ENCODE measurements around the gene C22orf23.

C22orf23 gene

DNA sequence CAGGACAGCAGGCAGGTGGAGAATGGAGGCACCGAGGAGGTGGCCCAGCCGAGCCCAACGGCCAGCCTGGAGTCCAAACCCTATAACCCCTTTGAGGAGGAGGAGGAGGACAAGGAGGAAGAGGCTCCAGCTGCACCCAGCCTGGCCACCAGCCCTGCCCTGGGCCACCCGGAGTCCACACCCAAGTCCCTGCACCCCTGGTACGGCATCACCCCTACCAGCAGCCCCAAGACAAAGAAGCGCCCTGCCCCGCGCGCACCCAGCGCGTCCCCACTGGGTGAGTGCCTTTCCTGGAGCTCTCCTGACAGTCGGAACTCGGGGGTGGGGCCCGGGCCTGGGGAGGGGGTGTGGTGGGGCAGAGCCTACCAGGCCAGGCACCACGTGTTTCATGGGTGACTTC lies 27.6 kb downstream of the C22orf23 start:
- DNase-seq (ENCODE audit: low read depth): no peak

DNA sequence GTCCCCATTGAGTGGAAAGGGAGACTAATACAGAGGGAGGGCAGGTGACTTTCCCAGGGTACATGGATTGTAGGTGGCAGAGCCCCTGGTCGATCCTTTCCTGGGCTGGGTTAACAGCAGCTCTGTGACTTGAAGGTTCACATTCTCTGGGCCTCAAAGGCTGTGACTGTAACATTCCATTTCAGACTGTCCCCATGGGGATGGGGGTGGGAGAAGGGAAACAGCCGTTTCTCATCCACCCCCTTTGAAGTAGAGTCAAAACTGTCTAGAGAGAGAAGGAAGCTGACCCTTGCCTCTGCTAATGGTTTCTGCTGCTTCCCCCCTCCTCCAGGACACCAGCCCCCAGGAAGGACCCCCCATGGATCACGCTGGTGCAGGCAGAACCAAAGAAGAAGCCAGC lies 28.1 kb downstream of the C22orf23 start:
- no peak for DNase-seq (ENCODE audit: low read depth)

DNA sequence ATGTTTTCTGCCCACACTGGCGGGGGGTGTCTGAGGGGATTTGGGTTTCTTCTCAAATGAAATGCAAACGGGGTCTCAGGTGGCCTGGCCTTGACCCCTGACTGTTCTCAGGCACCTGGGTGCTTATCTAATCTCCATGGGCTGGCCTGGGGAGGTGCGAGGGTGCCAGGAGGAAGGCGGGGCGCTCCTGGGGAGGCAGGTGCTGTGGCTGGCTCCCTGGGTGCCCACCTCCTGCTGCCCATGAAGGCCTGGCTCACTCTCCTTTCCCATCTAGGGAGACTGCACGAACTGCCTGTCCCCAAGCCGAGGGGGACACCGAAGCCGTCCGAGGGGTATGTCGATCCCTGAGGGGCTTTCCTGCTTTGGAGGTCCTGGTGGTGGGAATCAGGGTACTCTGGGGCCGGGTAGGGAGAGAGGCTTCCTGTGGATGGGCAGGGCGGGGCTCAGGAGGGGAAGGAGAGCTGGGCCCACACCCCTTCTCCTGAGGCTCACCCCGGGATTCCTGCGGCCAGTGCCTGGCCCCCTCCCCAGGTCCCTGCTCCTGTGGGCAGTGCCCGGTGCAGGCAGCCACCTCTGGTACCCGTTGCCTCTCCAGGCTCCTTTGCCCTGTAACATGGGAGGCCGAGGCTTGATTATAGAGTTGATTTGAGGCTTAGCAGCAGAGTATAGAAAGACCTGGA lies 28.9 kb downstream of the C22orf23 start:
- no peak for DNase-seq (ENCODE audit: low read depth)

DNA sequence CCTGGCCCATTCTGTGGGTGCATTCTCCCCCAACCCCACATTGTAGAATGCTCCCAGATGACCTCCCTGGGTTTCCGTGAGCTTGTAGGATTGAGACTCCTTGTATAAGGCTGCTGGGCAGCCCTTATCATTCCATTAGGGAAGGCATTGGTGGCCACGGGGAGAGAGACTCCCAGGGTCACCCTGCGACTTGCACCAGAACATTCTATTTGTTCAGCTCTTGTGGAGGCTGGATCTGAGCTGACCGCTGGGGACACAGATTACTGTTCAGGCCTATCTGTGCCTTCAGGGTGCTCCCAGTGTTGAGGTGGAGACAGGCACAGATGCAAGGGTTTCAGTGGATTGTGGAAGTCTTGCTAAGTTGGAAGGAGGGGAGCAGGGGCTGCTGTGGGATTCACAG lies 29.5 kb downstream of the C22orf23 start:
- DNase-seq (ENCODE audit: low read depth): no peak

DNA sequence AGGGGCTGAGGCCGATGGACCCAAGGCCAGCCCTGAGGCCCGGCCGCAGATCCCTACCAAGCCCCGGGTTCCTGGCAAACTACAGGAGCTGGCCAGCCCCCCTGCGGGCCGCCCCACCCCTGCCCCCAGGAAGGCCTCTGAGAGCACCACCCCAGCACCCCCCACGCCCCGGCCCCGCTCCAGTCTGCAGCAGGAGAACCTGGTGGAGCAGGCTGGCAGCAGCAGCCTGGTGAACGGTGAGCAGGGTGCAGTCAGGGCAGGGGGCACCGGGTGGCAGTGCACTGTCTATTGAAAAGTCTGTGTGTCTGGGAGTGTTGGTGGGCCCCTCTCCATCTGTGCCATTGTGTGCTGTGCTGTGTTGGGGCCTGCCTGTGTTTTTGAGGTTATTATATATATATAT lies 31.2 kb downstream of the C22orf23 start:
- no peak for DNase-seq (ENCODE audit: low read depth)

DNA sequence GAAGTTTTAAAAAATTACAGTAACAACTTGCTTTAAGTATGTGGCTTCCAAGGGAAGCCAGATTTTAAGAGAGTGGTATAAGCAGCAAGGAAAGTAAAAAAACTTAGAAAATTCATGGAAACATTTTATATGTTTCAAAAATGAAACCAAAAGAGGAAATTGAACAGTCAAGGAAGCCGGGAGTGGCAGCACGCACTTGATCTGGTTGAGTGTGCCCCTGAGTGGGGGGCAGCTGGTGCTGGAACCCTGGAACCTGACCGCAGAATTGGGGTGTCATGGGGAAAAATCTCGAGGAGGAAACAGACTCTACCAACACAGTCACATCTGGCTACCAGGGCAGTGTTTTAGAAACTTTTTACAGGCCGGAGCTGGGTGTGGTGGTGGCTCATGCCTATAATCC lies 33.3 kb downstream of the C22orf23 start:
- no peak for DNase-seq (ENCODE audit: low read depth)

DNA sequence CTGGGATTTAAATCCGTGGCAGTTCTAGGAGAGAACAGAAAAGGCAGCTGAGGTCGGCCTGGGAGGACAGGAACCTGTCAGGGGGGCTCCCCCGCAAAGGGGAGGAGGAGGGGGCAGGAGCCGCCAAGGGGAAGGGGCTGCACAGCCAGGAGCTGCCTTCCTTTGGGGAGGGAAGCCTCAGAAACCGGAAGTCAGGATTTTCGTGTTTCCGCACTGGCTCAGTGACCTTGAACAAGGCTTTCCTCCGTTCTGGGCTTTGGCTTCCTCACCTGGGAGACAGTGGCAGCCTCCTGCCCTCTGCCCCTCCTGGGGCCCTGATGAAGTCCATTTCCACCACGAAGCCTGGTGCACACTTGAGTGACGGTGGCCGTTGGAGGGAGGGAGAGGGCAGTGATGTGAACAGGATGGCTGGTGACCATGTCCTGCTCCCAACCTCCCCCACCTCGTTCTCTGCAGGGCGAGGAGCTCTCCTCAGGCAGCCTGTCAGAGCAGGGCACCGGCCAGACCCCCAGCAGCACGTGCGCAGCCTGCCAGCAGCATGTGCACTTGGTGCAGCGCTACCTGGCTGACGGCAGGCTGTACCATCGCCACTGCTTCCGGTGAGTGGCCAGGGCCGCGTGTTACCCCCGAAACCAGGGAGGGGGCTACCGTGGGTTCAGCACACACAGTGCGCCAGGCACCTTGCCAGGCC lies 34.7 kb downstream of the C22orf23 start:
- DNase-seq (ENCODE audit: low read depth): no peak

DNA sequence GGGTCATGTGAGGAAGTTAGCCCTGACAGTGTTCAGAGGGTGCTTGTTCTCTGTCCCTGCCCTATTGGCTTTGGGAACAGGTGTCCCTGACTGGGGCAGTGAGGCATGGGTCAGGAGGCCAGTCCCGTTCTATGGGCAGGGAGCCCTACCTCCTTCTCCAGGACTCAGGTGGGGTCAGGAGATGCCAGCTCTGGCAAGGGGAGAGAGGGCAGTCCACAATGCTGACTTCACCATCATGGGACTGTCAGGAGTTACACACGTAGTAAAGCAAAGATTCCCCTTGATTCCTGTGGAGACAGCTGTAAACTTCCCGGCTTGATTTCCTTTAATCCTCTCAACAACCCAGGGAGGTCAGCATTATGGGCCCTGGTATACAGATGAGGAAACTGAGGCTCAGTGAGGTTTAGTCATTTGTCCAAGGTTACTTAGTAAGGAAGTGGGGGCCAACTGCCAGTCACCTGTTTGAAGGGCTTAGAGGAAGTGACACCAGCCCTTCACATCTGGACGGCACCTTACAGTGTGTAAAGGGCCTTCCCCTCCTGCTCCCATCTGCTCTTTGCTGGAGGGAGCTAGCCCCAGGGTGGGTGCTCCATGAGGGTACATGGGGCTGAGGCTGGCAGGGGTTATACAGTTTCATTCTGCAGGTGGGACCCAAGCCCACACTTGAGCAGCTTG lies 35.4 kb downstream of the C22orf23 start:
- DNase-seq (ENCODE audit: low read depth): no peak

DNA sequence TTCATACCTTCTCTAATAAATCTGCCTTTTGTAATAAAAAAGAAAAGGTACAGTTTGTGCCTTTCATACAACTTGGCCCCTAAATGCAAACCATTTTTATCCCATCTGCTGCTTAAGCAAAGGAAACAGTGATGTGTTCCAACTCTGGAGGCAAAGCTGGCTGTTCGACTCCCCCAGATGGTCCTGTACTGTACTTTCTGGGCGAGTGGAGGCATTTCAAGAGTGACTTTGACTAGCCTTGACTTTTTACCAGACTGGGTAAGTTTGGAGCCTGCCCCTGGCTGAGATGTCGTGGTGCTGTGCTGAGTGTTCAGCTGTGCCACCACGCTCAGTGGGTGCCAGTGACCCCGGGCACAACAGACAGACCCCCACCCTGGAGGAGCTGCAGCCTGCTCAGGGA lies 37.1 kb downstream of the C22orf23 start:
- no peak for DNase-seq (ENCODE audit: low read depth)

DNA sequence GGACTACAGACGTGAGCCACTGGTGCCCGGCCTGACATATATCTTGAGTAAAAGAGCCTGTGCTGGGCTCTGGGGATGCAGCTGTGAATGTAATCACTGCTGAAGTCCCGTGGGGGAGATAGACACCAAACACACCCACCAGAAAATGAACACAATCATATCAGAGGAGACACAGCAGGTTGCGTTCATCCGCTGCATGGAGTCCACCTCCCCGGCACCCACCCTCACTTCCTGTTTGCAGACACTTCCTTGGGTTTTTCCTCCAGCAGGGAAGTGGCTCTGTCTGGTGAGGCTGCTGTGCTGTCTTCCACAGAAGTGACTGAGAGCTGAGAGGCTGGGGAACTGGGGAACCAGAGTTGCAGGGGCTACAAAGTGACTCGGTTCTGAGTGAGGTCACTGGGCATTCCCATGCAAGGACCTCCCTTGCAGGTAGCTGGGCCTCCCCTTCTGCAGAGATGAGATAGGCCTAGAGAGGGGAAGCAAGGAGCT lies 40.1 kb downstream of the C22orf23 start:
- no peak for DNase-seq (ENCODE audit: low read depth)

DNA sequence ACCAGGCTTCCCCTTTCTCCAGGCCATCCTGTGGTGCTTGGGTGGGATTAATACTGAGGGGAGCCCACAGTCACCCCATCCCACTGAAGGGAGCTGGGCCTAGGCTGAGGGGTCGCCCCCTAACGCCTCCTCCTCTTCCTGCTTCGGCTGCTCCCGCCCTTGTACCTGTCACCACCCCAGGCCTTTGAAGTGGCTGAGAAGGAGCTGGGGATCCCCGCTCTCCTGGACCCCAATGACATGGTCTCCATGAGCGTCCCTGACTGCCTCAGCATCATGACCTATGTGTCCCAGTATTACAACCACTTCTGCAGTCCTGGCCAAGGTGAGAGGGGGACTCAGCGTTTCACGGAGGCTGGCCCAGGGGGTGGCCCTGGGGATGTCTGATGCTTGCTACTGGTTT lies 41.2 kb downstream of the C22orf23 start:
- DNase-seq (ENCODE audit: low read depth): no peak

DNA sequence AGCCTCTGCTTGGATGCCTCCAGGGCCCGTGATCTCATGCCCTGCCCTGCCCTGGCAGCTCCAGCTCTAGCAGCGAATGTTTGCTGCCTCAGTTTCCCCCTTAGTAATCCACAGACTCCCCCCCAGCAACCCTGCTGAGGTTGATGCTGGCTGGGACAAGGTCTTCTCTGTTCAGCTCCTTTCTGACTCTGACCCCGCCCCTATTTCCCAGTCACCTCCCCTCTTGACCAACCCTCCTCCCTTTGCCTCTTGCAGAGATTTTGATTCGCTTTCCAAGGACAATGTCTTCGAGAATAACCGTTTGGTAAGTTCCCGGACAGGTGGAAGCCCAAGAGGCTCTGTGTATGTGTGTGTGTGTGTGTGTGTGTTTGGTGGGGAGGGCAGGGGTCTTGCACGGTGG lies 41.7 kb downstream of the C22orf23 start:
- DNase-seq (ENCODE audit: low read depth): no peak

DNA sequence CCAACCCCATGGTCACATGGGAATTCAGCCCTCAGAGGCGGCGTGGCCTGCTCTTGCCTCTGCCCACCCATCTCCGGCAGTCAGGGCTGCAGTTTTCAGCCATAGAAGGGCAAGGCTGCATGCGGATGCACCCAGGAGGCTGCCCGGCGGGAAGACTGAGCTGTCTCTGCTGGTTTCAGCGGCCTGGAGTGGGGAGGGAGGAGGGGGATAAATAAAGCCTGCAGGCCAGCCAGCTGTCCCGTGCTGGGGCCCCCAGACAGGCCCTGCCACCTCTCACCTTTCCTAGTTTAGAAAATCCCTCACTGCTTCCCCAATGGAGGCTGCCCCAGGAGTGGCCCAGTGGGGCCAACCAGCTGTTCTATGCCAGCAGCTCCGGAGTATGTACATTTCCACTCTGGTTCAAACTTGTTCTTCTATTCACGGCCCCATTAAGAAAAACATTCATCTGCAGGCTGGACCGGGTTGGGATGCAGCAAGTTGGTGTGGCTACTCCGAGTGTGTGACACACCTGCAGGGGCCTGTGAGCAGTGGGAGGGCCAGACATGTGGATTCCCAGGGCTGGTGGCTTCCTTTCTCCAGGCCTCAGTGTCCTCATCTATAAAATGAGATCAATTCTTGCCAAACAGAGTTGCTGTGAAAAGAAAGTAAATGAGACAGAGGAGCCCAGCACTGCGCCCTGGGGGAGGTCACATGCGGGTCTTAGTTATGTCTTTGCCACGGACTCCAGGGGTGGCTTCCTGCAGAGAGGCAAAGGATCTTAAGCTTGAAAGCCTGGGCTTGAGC lies 42.3 kb downstream of the C22orf23 start:
- no peak for DNase-seq (ENCODE audit: low read depth)

DNA sequence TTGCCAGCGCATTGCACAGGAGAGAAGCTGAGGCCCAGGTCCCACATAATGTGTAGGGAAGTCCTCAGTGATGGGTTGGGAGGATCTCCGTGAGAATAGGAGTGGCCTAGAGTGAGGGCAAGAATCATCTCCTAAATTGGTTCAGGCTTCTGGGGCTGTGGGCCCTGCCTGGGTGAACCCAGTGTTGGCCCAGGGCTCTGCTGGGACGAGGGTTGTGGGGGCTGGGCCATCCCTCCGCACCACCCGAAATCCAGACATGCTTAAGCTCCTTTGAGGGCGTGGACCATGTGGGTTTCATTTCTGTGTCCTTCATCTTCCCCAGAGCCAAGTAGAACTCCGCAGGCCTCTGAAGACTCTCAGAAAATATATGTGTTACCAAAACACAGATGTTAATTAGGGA lies 43.6 kb downstream of the C22orf23 start:
- peak; percentile 22 for DNase-seq (ENCODE audit: low read depth)

DNA sequence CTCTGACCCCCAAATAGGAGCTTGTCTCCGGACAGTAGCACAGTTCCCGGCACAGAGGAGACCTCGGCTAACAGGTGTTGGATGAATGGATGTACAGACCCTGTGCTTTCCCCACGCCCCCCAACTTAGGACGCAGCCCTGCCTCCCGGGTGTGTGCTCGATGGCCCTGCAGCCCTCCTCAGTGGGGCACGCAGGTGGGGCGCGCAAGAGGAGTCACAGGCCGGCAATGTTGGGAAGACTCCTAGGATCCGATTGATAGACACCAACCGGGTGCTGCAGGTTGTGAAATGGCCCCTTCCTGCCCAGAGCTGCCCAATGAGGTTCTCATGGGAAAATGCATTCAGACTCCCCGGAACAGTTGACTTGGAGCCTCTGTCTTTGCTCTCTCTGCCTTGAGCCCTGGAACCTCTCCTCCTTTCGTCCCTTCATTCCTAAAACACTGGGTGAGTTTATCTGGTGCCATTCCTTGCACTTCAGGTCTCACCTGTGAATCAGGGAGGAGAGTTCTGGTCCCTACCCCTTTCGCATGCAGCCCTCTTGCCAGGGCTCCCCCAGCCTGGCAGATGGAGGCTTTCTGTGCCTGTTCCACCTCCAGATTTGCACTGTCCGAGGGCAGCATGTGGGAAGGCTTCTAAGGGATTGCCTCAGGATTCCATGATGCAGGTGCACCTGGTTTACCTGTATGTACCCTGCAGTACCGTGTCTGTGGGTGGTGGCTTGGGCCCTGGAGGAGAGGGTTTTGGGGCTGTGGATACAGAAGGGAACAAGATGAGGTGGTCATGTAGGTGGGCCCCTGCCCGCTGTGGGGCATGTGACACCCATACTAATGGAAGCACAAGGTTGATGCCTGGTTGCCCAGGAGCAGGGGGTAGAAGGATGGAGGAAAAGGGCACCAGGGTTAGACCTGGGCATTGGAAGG lies 46.1 kb downstream of the C22orf23 start:
- DNase-seq (ENCODE audit: low read depth): peak; percentile 58

DNA sequence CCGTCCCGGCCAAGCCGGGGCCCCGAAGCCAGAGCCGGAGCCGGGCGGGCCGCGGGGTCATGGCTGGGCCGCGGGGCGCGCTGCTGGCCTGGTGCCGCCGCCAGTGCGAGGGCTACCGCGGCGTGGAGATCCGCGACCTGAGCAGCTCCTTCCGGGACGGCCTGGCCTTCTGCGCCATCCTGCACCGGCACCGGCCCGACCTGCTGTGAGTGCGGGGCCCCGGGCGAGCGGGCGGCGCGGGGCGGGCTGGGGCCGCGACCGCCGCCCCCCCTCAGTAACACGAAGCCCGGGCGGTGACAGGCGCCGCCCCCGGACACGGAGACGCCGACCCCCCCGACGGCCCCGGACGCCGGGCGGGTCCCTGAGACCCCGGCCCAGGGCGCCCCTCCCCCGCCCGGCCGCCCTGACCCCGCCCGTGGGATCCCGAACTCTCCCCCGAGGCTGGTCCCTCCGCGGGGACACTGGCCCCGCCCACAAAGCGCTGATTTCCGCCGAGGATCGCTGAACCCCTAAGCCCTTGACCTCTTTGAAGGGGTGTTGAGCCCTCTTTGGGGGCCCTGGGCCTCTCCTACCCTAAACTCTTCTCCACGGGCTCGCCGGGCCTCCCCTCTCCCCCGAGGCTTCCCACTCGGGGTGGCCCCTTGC lies 46.9 kb downstream of the C22orf23 start:
- DNase-seq (ENCODE audit: low read depth): no peak

DNA sequence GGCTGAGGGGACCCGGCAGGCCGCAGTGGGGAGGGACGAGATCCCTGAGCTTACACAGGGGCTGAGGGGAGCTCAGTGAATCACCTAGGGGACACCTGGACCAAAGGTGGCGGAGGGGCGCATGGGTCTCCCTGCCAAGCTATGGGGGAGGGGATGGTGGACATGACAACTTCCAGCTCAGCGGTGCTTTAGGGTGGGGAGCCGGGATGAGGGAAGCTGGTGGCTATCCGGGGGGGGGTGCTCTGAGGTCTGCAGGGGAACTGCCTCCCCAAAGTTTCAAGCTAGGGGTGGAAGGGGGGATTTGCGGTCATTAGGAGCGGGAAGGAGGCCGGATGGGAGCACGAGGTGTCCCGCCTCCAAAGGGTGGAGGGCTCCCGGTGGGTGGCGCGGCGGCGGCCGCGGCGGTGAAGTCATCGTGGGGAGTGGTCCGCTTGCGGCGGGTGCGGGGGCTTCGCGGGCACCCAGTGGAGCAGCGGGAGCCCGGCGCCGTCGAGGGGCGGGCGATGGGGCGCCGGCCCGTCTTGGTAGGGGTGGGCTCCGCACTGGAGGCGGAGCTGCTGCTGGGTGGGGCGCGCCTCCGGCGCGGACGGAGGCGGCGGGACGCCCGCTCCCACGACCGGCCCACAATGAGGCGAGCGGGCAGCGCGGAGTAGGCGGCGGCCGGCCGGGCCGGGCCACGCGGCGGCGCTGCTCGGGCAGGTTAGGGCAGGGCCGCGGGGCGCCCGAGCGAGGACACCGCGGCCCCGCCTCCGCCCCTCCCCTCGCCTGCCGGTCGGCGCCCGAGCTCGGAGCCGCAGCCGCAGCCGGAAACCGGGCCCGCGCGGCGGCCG lies 47.7 kb downstream of the C22orf23 start, which contains the start of gene MICALL1:
MICALL1 (plus strand) TSS at position 764 of the 830 bp plus-strand sequence. CDS start 126 bp downstream, outside the sequence.
- peak; percentile 84 for DNase-seq (ENCODE audit: low read depth)

DNA sequence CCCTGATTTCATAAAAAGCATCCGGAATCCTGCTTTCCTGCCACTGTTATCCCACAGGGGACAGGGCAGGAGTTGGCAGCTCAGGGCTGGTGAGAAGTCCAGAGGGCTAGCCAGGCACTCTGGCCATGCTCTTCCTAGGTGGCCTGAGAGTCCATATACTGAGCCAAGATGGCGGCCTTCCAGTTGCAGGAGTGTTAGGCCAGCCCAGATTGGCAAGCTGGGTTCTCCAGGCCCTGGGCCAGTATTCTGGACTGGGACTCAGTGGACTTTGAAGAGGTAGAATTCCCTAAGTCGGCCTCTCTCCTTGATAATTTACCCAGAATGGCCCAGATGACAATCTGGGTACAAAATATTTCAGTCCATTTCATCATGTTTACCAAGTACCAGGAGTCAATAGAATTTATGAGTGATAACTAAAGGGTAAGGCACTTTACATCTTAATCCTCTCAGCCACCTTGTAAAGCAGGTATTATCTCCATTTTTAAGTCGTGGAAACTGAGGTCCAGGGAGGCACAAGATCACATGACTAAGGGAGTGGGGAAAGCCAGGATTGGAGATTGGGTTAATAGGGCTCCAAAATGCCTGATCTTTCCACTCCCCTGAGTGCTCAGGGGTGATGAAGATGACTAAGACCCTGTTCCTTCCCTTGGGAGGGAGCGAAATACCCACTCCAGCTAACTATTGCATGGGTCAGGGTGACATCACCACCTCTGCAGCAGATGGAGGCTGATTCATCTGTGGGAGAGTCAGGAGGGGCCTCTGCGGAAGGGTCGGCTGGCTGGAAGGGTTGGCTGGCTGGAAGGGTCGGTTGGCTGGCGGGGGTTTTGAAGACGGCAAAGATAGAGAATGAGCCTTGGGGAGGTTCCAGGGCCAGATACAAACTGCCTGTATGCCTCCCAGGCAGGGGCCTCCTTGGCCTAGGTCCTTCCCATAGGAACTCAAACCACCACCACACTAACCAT lies 48.5 kb downstream of the C22orf23 start:
- peak; percentile 98 for DNase-seq (ENCODE audit: low read depth)
